ENCODE data around the gene TCEANC. TPM values are rescaled to one million over a fixed set of nuclear protein-coding genes. Genes with fewer than 3 reads are reported as not detected.
"Not testable (repeated sequence)": the region's sequence is repeated elsewhere in the genome, so short reads cannot be mapped to it uniquely, and the experiment has no call there.

TCEANC gene
- total RNA-seq, 1 experiment from 2014 or later = 3.1 TPM

DNA sequence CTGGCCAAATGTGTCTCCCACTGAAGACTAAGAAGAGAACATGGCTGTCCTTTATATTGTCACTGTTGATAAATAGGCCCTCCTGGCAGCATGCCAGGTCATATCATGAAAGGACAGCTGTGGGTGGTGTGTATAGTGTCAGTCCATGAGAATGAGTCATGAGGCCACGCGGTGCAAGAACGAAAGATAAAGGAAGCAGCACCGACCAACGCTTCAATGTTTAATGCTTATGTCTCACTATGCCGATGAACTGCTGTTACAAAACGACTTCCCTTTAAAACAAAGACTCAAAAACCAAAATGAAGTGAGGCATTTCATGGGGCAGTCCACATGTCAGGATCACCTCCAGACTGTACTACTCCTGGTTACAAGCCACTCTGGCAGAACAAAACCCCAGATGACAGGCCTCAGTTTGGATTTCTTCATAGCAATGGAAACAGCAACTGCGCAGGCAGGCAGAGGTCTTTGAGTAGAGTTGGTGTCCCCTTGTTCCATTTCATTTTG, 5.2 kb upstream of the TCEANC start:
- H3K4me3 Mint-ChIP-seq = no peak overlapping the region
- H3K18ac ChIP-seq (ENCODE audit: insufficient read length, low read depth, low read length) = no peak overlapping the region
- DNase-seq = no peak
- peaks cover 6 to 10% of the 10 kb centered on the region in 2 experiments; a peak in 3 of 4 replicates for H3K4me1 Mint-ChIP-seq
- H4K8ac ChIP-seq (replicated peaks; ENCODE audit: insufficient read length, low read depth, low read length) = no peak overlapping the region
- no peak overlapping the region for H3K9ac ChIP-seq (ENCODE audit: extremely low read depth, insufficient read length, low read length)
- H2BK15ac ChIP-seq (ENCODE audit: low read depth, low read length) = no peak overlapping the region
- no peak overlapping the region for H2BK20ac ChIP-seq (ENCODE audit: low read depth, low read length, poor library complexity, severe bottlenecking)
- H3K36me3 Mint-ChIP-seq (ENCODE audit: insufficient read depth in 1 of 3, low read depth in 3 of 3) = no peaks in the 10 kb centered on the region; a peak in 2 of 7 replicates
- H2BK120ac ChIP-seq (ENCODE audit: low read depth, low read length, poor library complexity, severe bottlenecking) = no peak overlapping the region
- H4K5ac ChIP-seq (ENCODE audit: insufficient read length, low read depth, low read length) = no peak overlapping the region
- H3K79me1 ChIP-seq (ENCODE audit: insufficient read depth, low read depth, low read length, poor library complexity, severe bottlenecking) = no peaks in the 10 kb centered on the region
- H3K79me2 ChIP-seq (ENCODE audit: insufficient read depth, low read length) = no peaks in the 10 kb centered on the region
- no peak overlapping the region for H2BK5ac ChIP-seq (ENCODE audit: insufficient read length, low read length)
- no peaks in the 10 kb centered on the region for H3K23me2 ChIP-seq (ENCODE audit: insufficient read length, low read depth, low read length, poor library complexity, severe bottlenecking)
- no CpG with 5 or more reads among the region's 8 CpGs for WGBS (ENCODE audit: extremely low coverage, insufficient read length, low lambda C conversion rate)
- no peak overlapping the region for H3K4me2 ChIP-seq (ENCODE audit: insufficient read depth, insufficient read length, low read length)
- no peaks in the 10 kb centered on the region; the same call in 1 of the 2 replicates for H3K27me3 Mint-ChIP-seq (ENCODE audit: low read depth)
- no peak overlapping the region for H3K27ac ChIP-seq (ENCODE audit: insufficient read length, low read depth, low read length)
- H3T11ph ChIP-seq (ENCODE audit: low read length) = no peak overlapping the region
- H3K27ac Mint-ChIP-seq = no peak overlapping the region; a peak in 1 of 7 replicates
- H2BK12ac ChIP-seq (ENCODE audit: insufficient read length, low read depth, low read length) = no peak overlapping the region
- H3K9me3 ChIP-seq (ENCODE audit: control insufficient read depth, low read depth, low read length) = no peaks in the 10 kb centered on the region
- no peak overlapping the region for H3K23ac ChIP-seq (ENCODE audit: insufficient read length, low read depth, low read length)
- no peaks in the 10 kb centered on the region; the same call in 1 of the 2 replicates for H3K4me1 ChIP-seq (ENCODE audit: insufficient read depth, low read length)
- no peak overlapping the region for H3K14ac ChIP-seq (ENCODE audit: insufficient read depth, low read length)
- H3K56ac ChIP-seq (ENCODE audit: insufficient read length, low read depth, low read length) = no peak overlapping the region
- no peak for TF ChIP-seq CTCF (conservative IDR thresholded peaks at IDR 0.05)
- H2AK5ac ChIP-seq (ENCODE audit: insufficient read length, low read length) = no peak overlapping the region
- peaks cover 44 to 45% of the 10 kb centered on the region in 2 experiments for H3K9me3 Mint-ChIP-seq
- H4K20me1 ChIP-seq (ENCODE audit: control insufficient read depth, insufficient read depth, insufficient read length) = no peaks in the 10 kb centered on the region
- H3K27me3 ChIP-seq (ENCODE audit: insufficient read depth, low read length) = no peaks in the 10 kb centered on the region
- no peak overlapping the region for H3K4ac ChIP-seq (ENCODE audit: low read depth, low read length)
- H2AFZ ChIP-seq (ENCODE audit: low read length) = no peak overlapping the region
- H4K91ac ChIP-seq (ENCODE audit: insufficient read length, low read depth, low read length) = no peak overlapping the region

DNA sequence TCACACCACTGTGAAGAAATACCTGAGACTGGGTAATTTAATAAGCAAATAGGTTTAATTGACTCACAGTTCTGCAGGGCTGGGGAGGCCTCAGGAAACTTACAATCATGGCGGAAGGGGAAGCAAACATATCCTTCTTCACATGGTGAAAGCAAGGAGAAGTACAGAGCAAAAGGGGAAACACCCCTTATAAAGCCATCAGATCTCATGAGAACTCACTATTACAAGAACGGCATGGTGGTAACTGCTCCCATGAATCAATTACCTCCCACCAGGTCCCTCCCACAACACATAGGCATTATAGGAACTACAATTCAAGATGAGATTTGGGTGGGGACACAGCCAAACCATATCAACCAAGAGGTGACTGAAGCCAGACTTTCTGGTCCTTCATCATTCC, 4.6 kb upstream of the TCEANC start:
- H3K36me3 Mint-ChIP-seq (ENCODE audit: insufficient read depth in 1 of 3, low read depth in 3 of 3); H4K91ac ChIP-seq (ENCODE audit: insufficient read length, low read depth, low read length); H3K14ac ChIP-seq (ENCODE audit: insufficient read depth, low read length); H2AK5ac ChIP-seq (ENCODE audit: insufficient read length, low read length); H4K8ac ChIP-seq (replicated peaks; ENCODE audit: insufficient read length, low read depth, low read length); H2BK15ac ChIP-seq (ENCODE audit: low read depth, low read length); H3K23ac ChIP-seq (ENCODE audit: insufficient read length, low read depth, low read length); H2BK12ac ChIP-seq (ENCODE audit: insufficient read length, low read depth, low read length); H3T11ph ChIP-seq (ENCODE audit: low read length); H3K4me1 ChIP-seq (ENCODE audit: insufficient read depth, low read length); H3K4me2 ChIP-seq (ENCODE audit: insufficient read depth, insufficient read length, low read length); H2AFZ ChIP-seq (ENCODE audit: low read length); H2BK20ac ChIP-seq (ENCODE audit: low read depth, low read length, poor library complexity, severe bottlenecking); H3K27ac Mint-ChIP-seq; DNase-seq; H2BK120ac ChIP-seq (ENCODE audit: low read depth, low read length, poor library complexity, severe bottlenecking); H3K27me3 Mint-ChIP-seq (ENCODE audit: low read depth); H3K9me3 ChIP-seq (ENCODE audit: control insufficient read depth, low read depth, low read length); H3K18ac ChIP-seq (ENCODE audit: insufficient read length, low read depth, low read length); H3K79me2 ChIP-seq (ENCODE audit: insufficient read depth, low read length); H4K5ac ChIP-seq (ENCODE audit: insufficient read length, low read depth, low read length); H3K9ac ChIP-seq (ENCODE audit: extremely low read depth, insufficient read length, low read length); H4K20me1 ChIP-seq (ENCODE audit: control insufficient read depth, insufficient read depth, insufficient read length); H3K27ac ChIP-seq (ENCODE audit: insufficient read length, low read depth, low read length); H3K56ac ChIP-seq (ENCODE audit: insufficient read length, low read depth, low read length); H3K79me1 ChIP-seq (ENCODE audit: insufficient read depth, low read depth, low read length, poor library complexity, severe bottlenecking); H3K4me3 Mint-ChIP-seq; H3K23me2 ChIP-seq (ENCODE audit: insufficient read length, low read depth, low read length, poor library complexity, severe bottlenecking); H3K4ac ChIP-seq (ENCODE audit: low read depth, low read length); H3K27me3 ChIP-seq (ENCODE audit: insufficient read depth, low read length); H3K4me1 Mint-ChIP-seq; H2BK5ac ChIP-seq (ENCODE audit: insufficient read length, low read length): not testable (repeated sequence)
- H3K9me3 Mint-ChIP-seq = peaks cover 45 to 46% of the 10 kb centered on the region in 2 experiments
- no CpG with 5 or more reads among the region's 2 CpGs for WGBS (ENCODE audit: extremely low coverage, insufficient read length, low lambda C conversion rate)

Measured in H9 (cell line).